Measurements from ENCODE around the gene ZFY. TPM values are rescaled to one million over a fixed set of nuclear protein-coding genes. Genes with fewer than 3 reads are reported as not detected.
"Not testable (repeated sequence)": the region's sequence is repeated elsewhere in the genome, so short reads cannot be mapped to it uniquely, and the experiment has no call there.

ZFY gene
- total RNA-seq, 2 experiments from 2014 or later, result 10.7 to 16.5 TPM

GRCh38 chrY:3003846-3004245 lies 68.7 kb downstream of the ZFY start:
- H4K20me1 ChIP-seq (ENCODE audit: insufficient read depth, low read length), result no peaks in the 10 kb centered on the region
- intact Hi-C loops (cut with micrococcal nuclease; ENCODE audit: unreplicated experiment), result loop anchor here (5.0 kb wide), 2 partner anchors 38 to 67 kb away; partner anchors contain the start of gene ZFY
- H2AFZ ChIP-seq (ENCODE audit: low read length), result peak overlapping the region; percentile 91
- peak overlapping the region; percentile 99 for H3K4me2 ChIP-seq (ENCODE audit: low read length)
- no peaks in the 10 kb centered on the region for H3K9me3 ChIP-seq (ENCODE audit: low read length)
- peak overlapping the region; percentile 71 for H3K27ac ChIP-seq (ENCODE audit: low read depth, low read length, poor library complexity, severe bottlenecking)
- H3K79me2 ChIP-seq (ENCODE audit: insufficient read depth, low read depth, low read length), result no peaks in the 10 kb centered on the region
- DNase-seq (ENCODE audit: low spot score), result peak; percentile 45
- BruUV-seq (replicated peaks), result no TSS peak
- ChIA-PET POLR2A (interaction anchor here (0.7 to 4.2 kb wide), 7 partner anchors 9 to 40 kb away, joined by 3 to 26 read pairs (median 3); no protein-coding TSS in a partner anchor), CTCF (ENCODE audit: unreplicated experiment) (interaction anchor here (1.0 kb wide), 1 partner anchor 54 kb away, joined by 3 read pairs; no protein-coding TSS in a partner anchor)
- H3K4me1 ChIP-seq (ENCODE audit: insufficient read depth, low read length, poor library complexity, severe bottlenecking), result peaks cover 46% of the 10 kb centered on the region
- TF ChIP-seq EZH2phosphoT487 (IDR thresholded peaks at IDR 0.05; ENCODE audit: borderline replicate concordance, low read depth, low read length) (no peak), CTCF (conservative IDR thresholded peaks at IDR 0.05; ENCODE audit: low read length) (no peak)
- H3K4me3 ChIP-seq (ENCODE audit: low read depth, low read length, poor library complexity, severe bottlenecking), result peak overlapping the region; percentile 71
- H3K9me2 ChIP-seq (ENCODE audit: insufficient read depth, low read length), result no peaks in the 10 kb centered on the region
- H3K36me3 ChIP-seq (ENCODE audit: insufficient read depth, low read length), result no peaks in the 10 kb centered on the region

- peak; percentile 43 for DNase-seq (ENCODE audit: low spot score)
- H3K9me3 ChIP-seq (ENCODE audit: low read length); H3K36me3 ChIP-seq (ENCODE audit: insufficient read depth, low read length); BruUV-seq (replicated peaks); H2AFZ ChIP-seq (ENCODE audit: low read length); intact Hi-C loops (cut with micrococcal nuclease; ENCODE audit: unreplicated experiment); H4K20me1 ChIP-seq (ENCODE audit: insufficient read depth, low read length); H3K9me2 ChIP-seq (ENCODE audit: insufficient read depth, low read length); H3K79me2 ChIP-seq (ENCODE audit: insufficient read depth, low read depth, low read length); CTCF ChIA-PET (ENCODE audit: unreplicated experiment): not testable (repeated sequence)
- peak overlapping the region; percentile 30 for H3K27ac ChIP-seq (ENCODE audit: low read depth, low read length, poor library complexity, severe bottlenecking)
- POLR2A ChIA-PET, result interaction anchor here (0.8 to 3.3 kb wide), 4 partner anchors 7 to 69 kb away, joined by 3 to 26 read pairs (median 4); no protein-coding TSS in a partner anchor
- peaks cover 46% of the 10 kb centered on the region for H3K4me1 ChIP-seq (ENCODE audit: insufficient read depth, low read length, poor library complexity, severe bottlenecking)
- peak overlapping the region; percentile 3 for H3K4me3 ChIP-seq (ENCODE audit: low read depth, low read length, poor library complexity, severe bottlenecking)
- H3K4me2 ChIP-seq (ENCODE audit: low read length), result peak overlapping the region; percentile 99
Observed at GRCh38 chrY:3006031-3006430, 70.8 kb downstream of the ZFY start.

- Histone ChIP-seq H3K4me3 (ENCODE audit: low read depth, low read length, poor library complexity, severe bottlenecking) (no peak overlapping the region), H3K4me1 (ENCODE audit: insufficient read depth, low read length, poor library complexity, severe bottlenecking) (peaks cover 29% of the 10 kb centered on the region), H3K36me3 (ENCODE audit: insufficient read depth, low read length) (no peaks in the 10 kb centered on the region), H3K79me2 (ENCODE audit: insufficient read depth, low read depth, low read length) (no peaks in the 10 kb centered on the region), H3K27ac (ENCODE audit: low read depth, low read length, poor library complexity, severe bottlenecking) (no peak overlapping the region), H2AFZ (ENCODE audit: low read length) (no peak overlapping the region), H4K20me1 (ENCODE audit: insufficient read depth, low read length) (no peaks in the 10 kb centered on the region), H3K4me2 (ENCODE audit: low read length) (no peak overlapping the region), H3K9me3 (ENCODE audit: low read length) (no peaks in the 10 kb centered on the region), H3K9me2 (ENCODE audit: insufficient read depth, low read length) (no peaks in the 10 kb centered on the region)
- CTCF ChIA-PET (ENCODE audit: unreplicated experiment), result no interaction called here
- TF ChIP-seq CTCF (conservative IDR thresholded peaks at IDR 0.05; ENCODE audit: low read length) (no peak), EZH2phosphoT487 (IDR thresholded peaks at IDR 0.05; ENCODE audit: borderline replicate concordance, low read depth, low read length) (no peak)
- no TSS peak for BruUV-seq (replicated peaks)
- intact Hi-C loops (cut with micrococcal nuclease; ENCODE audit: unreplicated experiment), result no loop called here
- POLR2A ChIA-PET, result interaction anchor here (1.3 to 1.9 kb wide), 2 partner anchors 13 to 16 kb away, joined by 3 to 9 read pairs; no protein-coding TSS in a partner anchor
- DNase-seq (ENCODE audit: low spot score), result no peak
Observed at GRCh38 chrY:3007967-3008366, 72.8 kb downstream of the ZFY start.

Data from OCI-LY7 (cell line).